ENCODE data around the gene FAM53B. TPM values are rescaled to one million over a fixed set of nuclear protein-coding genes. Genes with fewer than 3 reads are reported as not detected.

FAM53B gene
- total and polyA plus RNA-seq, 4 donors: 14.6 to 45.4 (median 18.2) TPM

- Histone ChIP-seq H3K4me1 (ENCODE audit: control insufficient read depth in 5 of 5, insufficient read depth in 5 of 5, low read length in 5 of 5) (peaks cover 22 to 66% (median 43%) of the 10 kb centered on the region in 5 donors), H3K27ac (ENCODE audit: low read depth in 1 of 2, low read length in 1 of 2) (peak overlapping the region in 1 of 2 donors; percentile 26), H3K36me3 (ENCODE audit: control insufficient read depth in 4 of 4, insufficient read depth in 4 of 4, low read length in 4 of 4) (peaks cover 0 to 4% (median 2%) of the 10 kb centered on the region in 4 donors), H3K4me3 (no peak overlapping the region), H3K9me3 (ENCODE audit: control insufficient read depth in 4 of 4, insufficient read depth in 3 of 4, low read length in 3 of 4) (no peaks in the 10 kb centered on the region), H3K27me3 (ENCODE audit: control insufficient read depth in 3 of 3, insufficient read depth in 3 of 3, low read length in 2 of 3) (no peaks in the 10 kb centered on the region), H3K9ac (ENCODE audit: insufficient read depth in 1 of 2, low read length in 2 of 2) (no peak overlapping the region)
- TF ChIP-seq CTCF (IDR thresholded peaks at IDR 0.05; ENCODE audit: control extremely low read depth, extremely low read depth): no peak
- ATAC-seq (ENCODE audit: insufficient read depth, low FRiP score) (no peak), DNase-seq (no peak)
- WGBS, 2 donors: 30 to 75% methylated on average over 13 of the region's 13 CpGs
These were observed 73.3 kb downstream of the FAM53B start for GRCh38 chr10:124670849-124671248.

DNA sequence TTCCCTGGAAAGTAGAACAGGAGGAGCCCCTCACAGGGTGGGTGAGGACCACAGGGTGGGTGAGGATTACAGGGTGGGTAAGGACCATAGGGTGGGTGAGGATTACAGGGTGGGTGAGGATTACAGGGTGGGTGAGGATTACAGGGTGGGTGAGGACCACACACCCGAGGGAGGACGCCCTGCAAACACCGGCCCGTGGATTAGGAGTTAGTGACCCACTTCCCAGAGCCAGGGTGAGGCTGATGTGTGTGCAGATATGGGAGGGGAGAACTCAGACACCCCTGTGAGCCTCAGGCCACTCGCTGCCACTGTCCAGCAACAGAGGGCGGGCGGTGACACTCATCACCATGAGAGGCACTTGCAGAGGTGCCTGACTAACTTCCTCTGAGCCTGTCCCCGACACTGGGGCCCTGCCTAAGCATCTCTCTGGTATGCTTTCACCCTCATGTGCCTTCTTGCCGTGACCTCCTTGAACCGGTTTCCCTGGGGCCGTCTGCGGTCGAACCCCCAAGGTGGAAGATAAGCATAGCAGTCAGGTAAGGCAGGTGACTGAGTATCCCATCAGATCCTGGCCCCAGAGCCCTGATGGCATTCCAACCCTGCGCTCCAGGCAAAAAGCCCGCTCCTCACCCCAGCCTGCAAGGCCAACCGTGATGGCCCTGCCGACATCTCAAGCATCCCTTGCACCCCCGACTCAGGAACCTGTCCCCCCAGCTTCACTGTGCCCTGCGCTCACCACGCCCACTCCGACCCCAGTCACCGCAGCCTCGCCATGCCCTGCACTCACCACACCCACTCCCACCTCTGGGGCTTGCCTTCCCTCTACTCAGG is 74.1 kb downstream of the FAM53B start:
- no peak for DNase-seq
- H3K4me1 ChIP-seq (ENCODE audit: control insufficient read depth in 5 of 5, insufficient read depth in 5 of 5, low read length in 5 of 5): peaks cover 18 to 58% (median 43%) of the 10 kb centered on the region in 5 donors
- no peak for TF ChIP-seq CTCF (IDR thresholded peaks at IDR 0.05; ENCODE audit: control extremely low read depth, extremely low read depth)
- no peak overlapping the region for H3K4me3 ChIP-seq
- no peaks in the 10 kb centered on the region for H3K9me3 ChIP-seq (ENCODE audit: control insufficient read depth in 4 of 4, insufficient read depth in 3 of 4, low read length in 3 of 4)
- no peak for ATAC-seq (ENCODE audit: insufficient read depth, low FRiP score)
- no peaks in the 10 kb centered on the region for H3K27me3 ChIP-seq (ENCODE audit: control insufficient read depth in 3 of 3, insufficient read depth in 3 of 3, low read length in 2 of 3)
- H3K9ac ChIP-seq (ENCODE audit: insufficient read depth in 1 of 2, low read length in 2 of 2): no peak overlapping the region
- H3K36me3 ChIP-seq (ENCODE audit: control insufficient read depth in 4 of 4, insufficient read depth in 4 of 4, low read length in 4 of 4): peaks cover 0 to 4% (median 0%) of the 10 kb centered on the region in 4 donors
- WGBS, 2 donors: 84 to 88% methylated on average over 23 of the region's 23 CpGs
- peak overlapping the region in 1 of 2 donors; percentile 63 for H3K27ac ChIP-seq (ENCODE audit: low read depth in 1 of 2, low read length in 1 of 2)

DNA sequence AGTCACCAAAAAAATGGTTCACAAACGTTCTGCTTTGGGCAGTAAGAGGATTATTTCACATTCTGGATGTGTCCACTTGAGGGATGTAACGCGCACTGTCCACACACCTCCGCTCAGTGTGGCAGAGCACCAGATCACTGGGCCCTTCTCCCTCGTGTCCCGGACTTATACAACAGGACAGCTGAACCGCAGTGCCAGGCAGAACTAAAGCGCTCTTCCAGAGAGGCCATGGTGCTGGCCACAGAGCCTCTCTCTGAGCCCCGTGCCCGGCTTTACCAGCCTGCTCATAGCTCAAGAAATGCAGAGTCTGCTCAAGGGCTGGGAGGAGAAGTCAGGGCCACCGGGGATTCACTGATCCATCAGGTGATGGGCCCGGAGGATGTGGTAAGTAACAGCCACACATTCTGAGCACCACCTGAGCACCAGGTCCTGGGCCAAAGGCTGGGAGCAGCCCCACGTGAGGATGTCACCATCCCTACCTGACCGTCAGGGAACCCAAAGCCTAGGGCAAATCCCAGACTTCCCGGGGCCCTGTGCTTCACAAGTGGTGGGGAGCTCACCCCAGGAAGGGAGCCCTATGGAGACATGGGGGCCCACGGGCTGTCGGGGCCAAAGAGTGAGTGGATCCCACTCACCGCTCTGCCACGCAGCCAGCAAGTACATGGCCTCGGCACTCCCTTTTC is 74.9 kb downstream of the FAM53B start:
- no peak for DNase-seq
- H3K36me3 ChIP-seq (ENCODE audit: control insufficient read depth in 4 of 4, insufficient read depth in 4 of 4, low read length in 4 of 4): peaks cover 0 to 7% (median 1%) of the 10 kb centered on the region in 4 donors
- H3K27ac ChIP-seq (ENCODE audit: low read depth in 1 of 2, low read length in 1 of 2): peak overlapping the region; percentile 12 to 63
- no peak overlapping the region for H3K4me3 ChIP-seq
- H3K9ac ChIP-seq (ENCODE audit: insufficient read depth in 1 of 2, low read length in 2 of 2): no peak overlapping the region
- H3K4me1 ChIP-seq (ENCODE audit: control insufficient read depth in 5 of 5, insufficient read depth in 5 of 5, low read length in 5 of 5): peaks cover 18 to 51% (median 38%) of the 10 kb centered on the region in 5 donors
- no peak for ATAC-seq (ENCODE audit: insufficient read depth, low FRiP score)
- H3K9me3 ChIP-seq (ENCODE audit: control insufficient read depth in 4 of 4, insufficient read depth in 3 of 4, low read length in 3 of 4): no peaks in the 10 kb centered on the region
- H3K27me3 ChIP-seq (ENCODE audit: control insufficient read depth in 3 of 3, insufficient read depth in 3 of 3, low read length in 2 of 3): no peaks in the 10 kb centered on the region
- WGBS, 2 donors: 86 to 92% methylated on average over 20 of the region's 20 CpGs
- no peak for TF ChIP-seq CTCF (IDR thresholded peaks at IDR 0.05; ENCODE audit: control extremely low read depth, extremely low read depth)
